MM.1S (cell line): Measurements from ENCODE around the gene AKAP1.

Experiments used
- DNase-seq: peaks from one replicate; pipeline ENCODE4 v3.0.0-alpha.2; 2015
- H2AFZ ChIP-seq: fragments of 300-600 bp; sonication (generic); 2 replicates; pipeline ENCODE4 v1.6.0; 2016; ENCODE audit warnings: antibody characterized with exemption, low read length
- H3F3A ChIP-seq: fragments of 300-600 bp; sonication (generic); 2 replicates; pipeline ENCODE4 v1.6.1; 2016; ENCODE audit warnings: mild to moderate bottlenecking, antibody characterized with exemption, low read length, moderate library complexity, mixed read lengths; ENCODE audit not compliant: insufficient read depth
- H3K27ac ChIP-seq: fragments of 300-600 bp; sonication (generic); 2 replicates; pipeline ENCODE4 v1.5.1; 2016; ENCODE audit warnings: mild to moderate bottlenecking, low read length
- H3K27me3 ChIP-seq: fragments of 300-600 bp; sonication (generic); replicated peaks from 2 replicates; pipeline ENCODE4 v1.6.0; 2016; ENCODE audit warnings: low read length; ENCODE audit not compliant: insufficient read depth
- H3K36me3 ChIP-seq: fragments of 300-600 bp; sonication (generic); replicated peaks from 2 replicates; pipeline ENCODE4 v1.6.1; 2016; ENCODE audit warnings: mild to moderate bottlenecking, low read length, mixed read lengths; ENCODE audit not compliant: insufficient read depth
- H3K4me1 ChIP-seq: fragments of 300-600 bp; sonication (generic); 2 replicates; pipeline ENCODE4 v1.6.1; 2016; ENCODE audit warnings: low read length, mixed read lengths
- H3K4me2 ChIP-seq: fragments of 300-600 bp; sonication (generic); 2 replicates; pipeline ENCODE4 v1.6.0; 2016; ENCODE audit warnings: low read depth, low read length
- H3K4me3 ChIP-seq: fragments of 300-600 bp; sonication (generic); 2 replicates; pipeline ENCODE4 v1.5.1; 2016; ENCODE audit warnings: low read length, mixed read lengths
- H3K79me2 ChIP-seq: fragments of 300-600 bp; sonication (generic); 2 replicates; pipeline ENCODE4 v1.6.1; 2016; ENCODE audit warnings: mixed run types, low read length, mixed read lengths
- H3K9ac ChIP-seq: fragments of 300-600 bp; sonication (generic); 2 replicates; pipeline ENCODE4 v1.6.1; 2016; ENCODE audit warnings: low read length, mixed read lengths
- H3K9me2 ChIP-seq: fragments of 300-600 bp; sonication (generic); replicated peaks from 2 replicates; pipeline ENCODE4 v1.6.1; 2016; ENCODE audit warnings: mild to moderate bottlenecking, low read length, mixed read lengths; ENCODE audit not compliant: insufficient read depth
- H3K9me3 ChIP-seq: fragments of 300-600 bp; sonication (generic); replicated peaks from 2 replicates; pipeline ENCODE4 v1.6.1; 2016; ENCODE audit warnings: mild to moderate bottlenecking, low read length, mixed read lengths; ENCODE audit not compliant: insufficient read depth
- H4K20me1 ChIP-seq: fragments of 300-600 bp; sonication (generic); 2 replicates; pipeline ENCODE4 v1.6.1; 2016; ENCODE audit warnings: mild to moderate bottlenecking, low read length, moderate library complexity, mixed read lengths; ENCODE audit not compliant: insufficient read depth
- CTCF ChIP-seq: fragments of 300-600 bp; sonication (generic); IDR thresholded peaks from 2 replicates; pipeline ENCODE4 v1.5.1; 2016; ENCODE audit warnings: antibody characterized with exemption, low read length, mixed read lengths
- EZH2 ChIP-seq: fragments of 300-600 bp; sonication (generic); optimal IDR thresholded peaks from 2 replicates; pipeline ENCODE3; 2017; ENCODE audit warnings: low read depth, mild to moderate bottlenecking, antibody characterized with exemption, low read length, mixed read lengths
- EZH2phosphoT487 ChIP-seq: fragments of 300-600 bp; sonication (generic); IDR thresholded peaks from 2 replicates; pipeline ENCODE4 v1.6.1; 2018; ENCODE audit warnings: antibody characterized with exemption, low read length

The AKAP1 gene

GRCh38 chr17:57130708-57131461 is 45.8 kb downstream of the AKAP1 start:
- Histone ChIP-seq H3K79me2 (no peaks in the 10 kb centered on the region), H2AFZ (no peak overlapping the region), H3K4me2 (no peak overlapping the region), H3K9ac (no peak overlapping the region), H3K36me3 (no peaks in the 10 kb centered on the region), H3K4me1 (no peaks in the 10 kb centered on the region), H3K27me3 (no peaks in the 10 kb centered on the region), H3K9me3 (no peaks in the 10 kb centered on the region), H3F3A (no peaks in the 10 kb centered on the region), H3K27ac (no peak overlapping the region), H3K4me3 (no peak overlapping the region), H4K20me1 (no peaks in the 10 kb centered on the region), H3K9me2 (no peaks in the 10 kb centered on the region)
- TF ChIP-seq CTCF: peak; percentile 65
- no peak for TF ChIP-seq EZH2phosphoT487
- no peak for TF ChIP-seq EZH2
- DNase-seq: peak; percentile 73

GRCh38 chr17:57132663-57133062 is 47.6 kb downstream of the AKAP1 start:
- H3F3A ChIP-seq: no peaks in the 10 kb centered on the region
- H3K4me2 ChIP-seq: no peak overlapping the region
- no peaks in the 10 kb centered on the region for H3K27me3 ChIP-seq
- no peaks in the 10 kb centered on the region for H3K4me1 ChIP-seq
- no peaks in the 10 kb centered on the region for H3K9me2 ChIP-seq
- no peak overlapping the region for H3K4me3 ChIP-seq
- H3K36me3 ChIP-seq: no peaks in the 10 kb centered on the region
- H3K27ac ChIP-seq: no peak overlapping the region
- H3K9ac ChIP-seq: no peak overlapping the region
- no peaks in the 10 kb centered on the region for H3K79me2 ChIP-seq
- DNase-seq: no peak
- no peak overlapping the region for H2AFZ ChIP-seq
- TF ChIP-seq EZH2: no peak
- no peak for TF ChIP-seq CTCF
- TF ChIP-seq EZH2phosphoT487: no peak
- H4K20me1 ChIP-seq: no peaks in the 10 kb centered on the region
- no peaks in the 10 kb centered on the region for H3K9me3 ChIP-seq

- H3K27ac ChIP-seq: no peak overlapping the region
- H3K9ac ChIP-seq: no peak overlapping the region
- H2AFZ ChIP-seq: no peak overlapping the region
Measured at GRCh38 chr17:57133486-57133885, 48.4 kb downstream of the AKAP1 start.

More at GRCh38 chr17:57133486-57133885, 48.4 kb downstream of the AKAP1 start:
- H3K79me2 ChIP-seq: no peaks in the 10 kb centered on the region
- H3F3A ChIP-seq: no peaks in the 10 kb centered on the region
- H3K4me1 ChIP-seq: no peaks in the 10 kb centered on the region
- no peak for TF ChIP-seq EZH2
- TF ChIP-seq CTCF: no peak
- no peak for TF ChIP-seq EZH2phosphoT487
- no peaks in the 10 kb centered on the region for H3K36me3 ChIP-seq
- no peaks in the 10 kb centered on the region for H3K9me2 ChIP-seq
- no peak for DNase-seq
- H3K27me3 ChIP-seq: no peaks in the 10 kb centered on the region
- H3K4me3 ChIP-seq: no peak overlapping the region
- no peaks in the 10 kb centered on the region for H3K9me3 ChIP-seq
- no peak overlapping the region for H3K4me2 ChIP-seq
- H4K20me1 ChIP-seq: no peaks in the 10 kb centered on the region
